H1 (cell line): Measurements from ENCODE around the gene HPX. TPM values are rescaled to one million over a fixed set of nuclear protein-coding genes. Genes with fewer than 3 reads are reported as not detected.
A peak's percentile ranks its signal among the peaks of the same experiment; 100 is the strongest.

Experiments
- CTCF ChIA-PET: fragments of 300-600 bp; sonication (Branson Sonifier 250); formaldehyde crosslinking; loops from one replicate; lab custom pipeline; 2021; ENCODE audit not compliant: partially characterized antibody; lab: Charles Lee
- POLR2A ChIA-PET: fragments of 300-600 bp; sonication (Branson Sonifier 250); formaldehyde crosslinking; loops from one replicate; lab custom pipeline; 2021; ENCODE audit warnings: inconsistent platforms; ENCODE audit not compliant: partially characterized antibody; lab: Charles Lee
- DNase-seq, 2 experiments: peaks; one replicate each; pipeline versions ENCODE4 v3.0.0 to v3.0.0-alpha.2; 2010 to 2022; ENCODE audit warnings: low spot score in 2 of 2, low read depth in 1 of 2, mixed read lengths in 1 of 2
- FAIRE-seq: peaks from 2 replicates; lab custom pipeline; 2011; peaks lifted over from hg19 to GRCh38; lab: Jason Lieb, UNC
- H2AFZ ChIP-seq: 2 replicates; pipeline ENCODE4 v1.8.1; 2012; ENCODE audit warnings: low read length, inconsistent platforms
- H2AK5ac ChIP-seq: 2 replicates; pipeline ENCODE4 v1.6.1; 2013; ENCODE audit warnings: low read depth, low read length
- H2BK120ac ChIP-seq: replicated peaks from 2 replicates; pipeline ENCODE3; 2013; ENCODE audit warnings: low read depth, low read length, inconsistent platforms
- H2BK12ac ChIP-seq: 2 replicates; pipeline ENCODE4 v1.6.1; 2013; ENCODE audit warnings: low read depth, low read length
- H2BK15ac ChIP-seq: 2 replicates; pipeline ENCODE4 v1.6.1; 2013; ENCODE audit warnings: low read length
- H2BK20ac ChIP-seq: 2 replicates; pipeline ENCODE4 v1.6.1; 2013; ENCODE audit warnings: low read length
- H2BK5ac ChIP-seq: 2 replicates; pipeline ENCODE4 v1.6.1; 2013; ENCODE audit warnings: low read depth, low read length
- H3K14ac ChIP-seq: 2 replicates; pipeline ENCODE4 v1.6.1; 2013; ENCODE audit warnings: inconsistent platforms; ENCODE audit not compliant: insufficient read length
- H3K18ac ChIP-seq: 2 replicates; pipeline ENCODE4 v1.6.1; 2013; ENCODE audit warnings: low read length; ENCODE audit errors: extremely low read depth
- H3K23ac ChIP-seq: 2 replicates; pipeline ENCODE4 v1.6.1; 2013; ENCODE audit warnings: inconsistent platforms; ENCODE audit not compliant: insufficient read length
- H3K23me2 ChIP-seq: 2 replicates; pipeline ENCODE4 v1.6.1; 2013; ENCODE audit warnings: low read depth, low read length
- H3K27ac ChIP-seq: 2 replicates; pipeline ENCODE4 v1.6.1; 2011; ENCODE audit warnings: low read depth, low read length, inconsistent platforms
- H3K27me3 ChIP-seq, 4 experiments: replicated peaks in 1 of 4; 1 replicate in 1 of 4; 2 replicates in 3 of 4; pipeline versions ENCODE4 v1.6.1 to v1.8.1; 2011 to 2013; ENCODE audit warnings: low read length in 3 of 4, mild to moderate bottlenecking in 3 of 4, inconsistent platforms in 2 of 4, mixed read lengths in 2 of 4, moderate library complexity in 1 of 4; ENCODE audit not compliant: control insufficient read depth in 3 of 4, insufficient read depth in 3 of 4; ENCODE audit errors: extremely low read depth in 1 of 4
- H3K36me3 ChIP-seq, 4 experiments: 2 replicates each; pipeline versions ENCODE4 v1.6.1 to v1.8.1; 2011 to 2013; ENCODE audit warnings: mild to moderate bottlenecking in 4 of 4, low read length in 3 of 4, moderate library complexity in 2 of 4, control low read depth in 1 of 4, inconsistent platforms in 1 of 4; ENCODE audit not compliant: insufficient read depth in 4 of 4, control insufficient read depth in 2 of 4
- H3K4ac ChIP-seq: replicated peaks from 2 replicates; pipeline ENCODE3; 2013; ENCODE audit warnings: low read length, low read depth, mixed read lengths, inconsistent platforms; ENCODE audit not compliant: insufficient read length
- H3K4me1 ChIP-seq, 4 experiments: replicated peaks in 1 of 4; 1 replicate in 1 of 4; 2 replicates in 3 of 4; pipeline versions ENCODE4 v1.6.1 to v1.8.1; 2011 to 2013; ENCODE audit warnings: low read length in 3 of 4, inconsistent platforms in 2 of 4, mixed read lengths in 1 of 4; ENCODE audit not compliant: insufficient read depth in 4 of 4, control insufficient read depth in 3 of 4
- H3K4me2 ChIP-seq, 2 experiments: 2 replicates each; pipeline versions ENCODE4 v1.6.1 to v1.8.1; 2011 to 2013; ENCODE audit warnings: low read depth in 2 of 2, low read length in 2 of 2, control low read depth in 1 of 2, inconsistent platforms in 1 of 2, mild to moderate bottlenecking in 1 of 2; ENCODE audit not compliant: insufficient read depth in 1 of 2
- H3K4me3 ChIP-seq, 4 experiments: fragments of 200-600, 300-600 bp in 1 of 4; sonication (generic), shearing (Covaris generic), sonication (Bioruptor Twin) in 1 of 4; 2 replicates each; pipeline versions ENCODE4 v1.5.1 to v1.8.1; 2011 to 2016; ENCODE audit warnings: low read length in 4 of 4, low read depth in 3 of 4, control low read depth in 2 of 4, inconsistent platforms in 2 of 4, mild to moderate bottlenecking in 2 of 4, mixed read lengths in 1 of 4, moderate library complexity in 1 of 4; ENCODE audit not compliant: insufficient read depth in 2 of 4; ENCODE audit errors: extremely low read depth in 1 of 4
- H3K56ac ChIP-seq: replicated peaks from 2 replicates; pipeline ENCODE3; 2013; ENCODE audit warnings: low read depth, mild to moderate bottlenecking, mixed read lengths, low read length, inconsistent platforms; ENCODE audit not compliant: insufficient read length
- H3K79me1 ChIP-seq: 2 replicates; pipeline ENCODE4 v1.6.1; 2013; ENCODE audit warnings: low read depth, low read length, control low read depth
- H3K79me2 ChIP-seq, 2 experiments: 2 replicates each; pipeline versions ENCODE4 v1.6.1 to v1.8.1; 2012 to 2013; ENCODE audit warnings: low read length in 2 of 2, mild to moderate bottlenecking in 2 of 2, inconsistent platforms in 1 of 2; ENCODE audit not compliant: insufficient read depth in 2 of 2, control insufficient read depth in 1 of 2
- H3K9ac ChIP-seq, 4 experiments: replicated peaks in 1 of 4; 1 replicate in 1 of 4; 2 replicates in 3 of 4; pipeline versions ENCODE4 v1.6.1 to v1.8.1; 2011 to 2013; ENCODE audit warnings: low read depth in 3 of 4, low read length in 3 of 4, control low read depth in 2 of 4, mild to moderate bottlenecking in 2 of 4, moderate library complexity in 2 of 4, inconsistent platforms in 1 of 4; ENCODE audit errors: extremely low read depth in 1 of 4
- H3K9me3 ChIP-seq, 2 experiments: 2 replicates each; pipeline versions ENCODE4 v1.6.1 to v1.8.1; 2012 to 2013; ENCODE audit warnings: mild to moderate bottlenecking in 2 of 2, moderate library complexity in 2 of 2, control low read depth in 1 of 2, inconsistent platforms in 1 of 2, low read depth in 1 of 2, low read length in 1 of 2, mixed read lengths in 1 of 2; ENCODE audit not compliant: insufficient read depth in 2 of 2
- H4K20me1 ChIP-seq, 2 experiments: replicated peaks in 1 of 2; 2 replicates each; pipeline versions ENCODE3 to v1.8.1; 2011 to 2013; ENCODE audit warnings: inconsistent platforms in 2 of 2, low read length in 2 of 2, mild to moderate bottlenecking in 1 of 2; ENCODE audit not compliant: insufficient read depth in 2 of 2, control insufficient read depth in 1 of 2
- H4K5ac ChIP-seq: 2 replicates; pipeline ENCODE4 v1.6.1; 2013; ENCODE audit warnings: low read length, low read depth, mixed read lengths, inconsistent platforms; ENCODE audit not compliant: insufficient read length
- H4K8ac ChIP-seq: 2 replicates; pipeline ENCODE4 v1.8.0; 2013; ENCODE audit warnings: mild to moderate bottlenecking, moderate library complexity, low read length, inconsistent platforms; ENCODE audit not compliant: insufficient read depth; ENCODE audit errors: extremely low read depth
- H4K91ac ChIP-seq: replicated peaks from 2 replicates; pipeline ENCODE3; 2013; ENCODE audit warnings: low read length, mixed read lengths, inconsistent platforms; ENCODE audit not compliant: insufficient read length
- CHD1 ChIP-seq: IDR thresholded peaks from 2 replicates; pipeline ENCODE4 v1.6.1; 2012; ENCODE audit warnings: low read depth, low read length, improper control_type of control experiment
- FOSL1 ChIP-seq: IDR thresholded peaks from 2 replicates; pipeline ENCODE4 v1.6.1; 2011; ENCODE audit warnings: mild to moderate bottlenecking, low read depth, low read length, moderate library complexity; ENCODE audit not compliant: insufficient read depth
- HDAC6 ChIP-seq: IDR thresholded peaks from one replicate; pipeline ENCODE4 v1.7.1; 2012; ENCODE audit warnings: low read depth, mild to moderate bottlenecking, inconsistent platforms, low read length, moderate library complexity
- JUND ChIP-seq: IDR thresholded peaks from 2 replicates; pipeline ENCODE4 v1.6.1; 2011; ENCODE audit warnings: mild to moderate bottlenecking, improper control_type of control experiment, low read length
- MAFK ChIP-seq: IDR thresholded peaks from 2 replicates; pipeline ENCODE4 v1.6.1; 2012; ENCODE audit warnings: low read depth, mild to moderate bottlenecking, improper control_type of control experiment, low read length
- NRF1 ChIP-seq: IDR thresholded peaks from 2 replicates; pipeline ENCODE4 v1.6.1; 2011; ENCODE audit warnings: mild to moderate bottlenecking, low read depth, low read length, improper control_type of control experiment
- PHF8 ChIP-seq: fragments of 200-600 bp; sonication (generic); conservative IDR thresholded peaks from 2 replicates; pipeline ENCODE4 v1.7.1; 2012; ENCODE audit warnings: low read depth, mild to moderate bottlenecking, inconsistent platforms, low read length, moderate library complexity
- POLR2A ChIP-seq, 2 experiments: IDR thresholded peaks; 1 replicate in 1 of 2; 2 replicates in 1 of 2; pipeline ENCODE4 v1.6.1; 2011; ENCODE audit warnings: low read depth in 2 of 2, low read length in 2 of 2, mild to moderate bottlenecking in 2 of 2; ENCODE audit errors: control extremely low read depth in 1 of 2
- RXRA ChIP-seq: IDR thresholded peaks from 2 replicates; pipeline ENCODE4 v1.6.1; 2011; ENCODE audit warnings: low read depth, mild to moderate bottlenecking, low read length, moderate library complexity; ENCODE audit not compliant: insufficient read depth
- SIN3A ChIP-seq, 2 experiments: IDR thresholded peaks in 1 of 2; conservative IDR thresholded peaks in 1 of 2; 2 replicates each; pipeline ENCODE4 v1.6.1; 2011 to 2012; ENCODE audit warnings: low read length in 2 of 2, improper control_type of control experiment in 1 of 2, low read depth in 1 of 2, mild to moderate bottlenecking in 1 of 2
- SP1 ChIP-seq: IDR thresholded peaks from 2 replicates; pipeline ENCODE4 v1.6.1; 2011; ENCODE audit warnings: low read depth, low read length
- TEAD4 ChIP-seq: IDR thresholded peaks from 2 replicates; pipeline ENCODE4 v1.6.1; 2012; ENCODE audit warnings: low read depth, low read length, inconsistent platforms, mixed read lengths
- ZNF274 ChIP-seq: IDR thresholded peaks from 2 replicates; pipeline ENCODE4 v1.7.0; 2012; ENCODE audit warnings: low read length, borderline replicate concordance; ENCODE audit errors: extremely low read depth
- WGBS, 2 experiments: shearing (Covaris generic) in 1 of 2; methylation state at CpG; one replicate each; pipeline versions ENCODE4 v1.1.6 to v1.1.7; 2013 to 2015; ENCODE audit warnings: low lambda C conversion rate in 2 of 2, mixed read lengths in 2 of 2, inconsistent platforms in 1 of 2, low coverage in 1 of 2, missing lambda C conversion rate in 1 of 2; ENCODE audit not compliant: insufficient replicate concordance in 2 of 2, insufficient coverage in 1 of 2, insufficient read length in 1 of 2; ENCODE audit errors: extremely low coverage in 1 of 2, missing lambda C conversion rate in 1 of 2; 5-methylcytosine and 5-hydroxymethylcytosine counted together
- polyA plus RNA-seq, 7 experiments: library from polyadenylated mRNA; depleted of rRNA in 3 of 7; stranded (reverse) in 5 of 7; unstranded in 2 of 7; fragments of >200 nt in 5 of 7; fragments of 200-250 nt in 2 of 7; gene quantifications; 1 replicate in 5 of 7; 2 replicates in 1 of 7; 4 replicates in 1 of 7; pipeline versions ENCODE4 v1.2.1 to v1.2.3, GENCODE V29; 2011 to 2013; ENCODE audit warnings: missing spikeins in 2 of 7, mixed read lengths in 2 of 7
- total RNA-seq: library from RNA; stranded (reverse); fragmentation: NEBNext Ultra II Directional; extraction: Animal tissue kit (Norgen Biotek cat#: 25700); gene quantifications from 2 replicates; pipeline ENCODE4 v1.2.1, GENCODE V29; 2021

HPX gene
- total and polyA plus RNA-seq, 2 of the 8 experiments (the other 6 are each of a cell fraction or from before 2014, with no cell fraction given) = 0.80 to 0.97 TPM

DNA sequence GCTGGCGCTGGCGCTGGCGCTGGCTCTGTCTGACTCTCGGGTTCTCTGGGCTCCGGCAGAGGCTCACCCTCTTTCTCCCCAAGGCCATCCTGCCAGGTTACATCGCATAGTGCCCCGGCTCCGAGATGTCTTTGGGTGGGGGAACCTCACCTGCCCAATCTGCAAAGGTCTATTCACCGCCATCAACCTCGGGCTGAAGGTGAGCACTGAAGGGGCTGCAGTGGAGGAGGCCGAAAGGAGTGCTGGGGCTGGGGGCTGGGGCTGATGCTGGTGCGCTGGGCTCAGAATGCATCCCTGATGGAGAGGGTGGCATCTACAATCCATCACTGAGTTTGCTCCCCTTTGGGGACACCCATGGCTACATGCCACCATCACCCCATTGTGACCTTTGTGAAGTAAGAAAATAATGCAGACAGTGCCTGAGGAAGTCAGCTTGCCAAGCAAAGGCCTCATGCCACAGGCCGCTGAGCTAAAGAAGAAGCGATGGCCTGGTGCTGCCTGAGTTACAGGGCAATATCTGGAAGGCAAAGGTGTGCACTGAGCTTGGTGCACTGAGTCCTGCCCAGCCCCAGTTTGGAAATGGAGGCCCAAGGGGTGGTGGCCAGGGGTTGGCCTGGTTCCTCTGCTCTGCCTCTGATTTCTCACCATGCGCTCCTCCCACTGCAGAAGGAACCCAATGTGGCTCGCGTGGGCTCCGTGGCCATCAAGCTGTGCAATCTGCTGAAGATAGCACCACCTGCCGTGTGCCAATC, 49.9 kb downstream of the HPX start:
- H2BK120ac ChIP-seq = no peak overlapping the region
- ChIA-PET POLR2A (interaction anchor here (0.8 to 1.2 kb wide), 3 partner anchors 12 to 78 kb away, joined by 3 to 5 read pairs (median 3); no protein-coding TSS in a partner anchor), CTCF (interaction anchor here (1.1 to 21.5 kb wide), 6 partner anchors 8 to 114 kb away, joined by 3 to 585 read pairs (median 4); partner anchors contain the start of gene HPX)
- 58% methylated on average over 17 of the region's 19 CpGs; no CpG with 5 or more reads in 1 of the 2 experiments for WGBS, 2 experiments
- H3K14ac ChIP-seq = no peak overlapping the region
- no peak overlapping the region; the same call in 1 of the 2 replicates for H2BK12ac ChIP-seq
- no peak overlapping the region; the same call in 1 of the 2 replicates for H4K8ac ChIP-seq
- peaks cover 2 to 8% (median 4%) of the 10 kb centered on the region in 4 experiments for H3K27me3 ChIP-seq
- no peak overlapping the region for H3K18ac ChIP-seq
- H3K27ac ChIP-seq = no peak overlapping the region
- H4K91ac ChIP-seq = no peak overlapping the region
- DNase-seq = no peak
- H2BK15ac ChIP-seq = no peak overlapping the region
- H4K20me1 ChIP-seq = peaks cover 0 to 2% of the 10 kb centered on the region in 2 experiments
- H2BK20ac ChIP-seq = no peak overlapping the region
- H3K56ac ChIP-seq = no peak overlapping the region
- H4K5ac ChIP-seq = no peak overlapping the region
- H2AFZ ChIP-seq = no peak overlapping the region; the same call in 1 of the 2 replicates
- no peaks in the 10 kb centered on the region for H3K79me2 ChIP-seq
- H3K36me3 ChIP-seq = no peaks in the 10 kb centered on the region; a peak in 1 of 8 replicates
- no peak for FAIRE-seq
- H3K4me2 ChIP-seq = peak overlapping the region; percentile 73 to 79
- no peaks in the 10 kb centered on the region for H3K79me1 ChIP-seq
- no peaks in the 10 kb centered on the region for H3K9me3 ChIP-seq
- peaks cover 0 to 7% (median 6%) of the 10 kb centered on the region in 4 experiments; a peak in 6 of 7 replicates for H3K4me1 ChIP-seq
- H3K23me2 ChIP-seq = no peaks in the 10 kb centered on the region; the same call in 1 of the 2 replicates
- H2AK5ac ChIP-seq = no peak overlapping the region
- H3K4me3 ChIP-seq = peak overlapping the region; percentile 51 to 78 (median 62)
- no peak overlapping the region for H2BK5ac ChIP-seq
- H3K9ac ChIP-seq = no peak overlapping the region
- no peak overlapping the region for H3K4ac ChIP-seq
- H3K23ac ChIP-seq = no peak overlapping the region
- no peak for TF ChIP-seq RXRA
- no peak for TF ChIP-seq TEAD4
- no peak for TF ChIP-seq JUND
- no peak for TF ChIP-seq CHD1
- TF ChIP-seq NRF1 = no peak
- no peak for TF ChIP-seq SIN3A (conservative IDR thresholded peaks at IDR 0.05 in 1 of 2, IDR thresholded peaks at IDR 0.05 in 1 of 2; ENCODE audit: low read depth in 1 of 2, low read length in 2 of 2)
- TF ChIP-seq ZNF274 = no peak
- no peak for TF ChIP-seq MAFK
- TF ChIP-seq POLR2A (IDR thresholded peaks at IDR 0.05; ENCODE audit: control extremely low read depth in 1 of 2, low read depth in 2 of 2, low read length in 2 of 2) = no peak
- TF ChIP-seq SP1 = no peak
- no peak for TF ChIP-seq FOSL1
- no peak for TF ChIP-seq PHF8
- TF ChIP-seq HDAC6 = no peak
